Fibroblast of peridontal ligament (primary cell): ENCODE measurements around the gene RASIP1.
"Not testable (repeated sequence)": the region's sequence is repeated elsewhere in the genome, so short reads cannot be mapped to it uniquely, and the experiment has no call there.

Experiments used
- DNase-seq: peaks from one replicate; pipeline ENCODE4 v3.0.0-alpha.2; 2010; ENCODE audit errors: extremely low read depth

Gene RASIP1, protein sequence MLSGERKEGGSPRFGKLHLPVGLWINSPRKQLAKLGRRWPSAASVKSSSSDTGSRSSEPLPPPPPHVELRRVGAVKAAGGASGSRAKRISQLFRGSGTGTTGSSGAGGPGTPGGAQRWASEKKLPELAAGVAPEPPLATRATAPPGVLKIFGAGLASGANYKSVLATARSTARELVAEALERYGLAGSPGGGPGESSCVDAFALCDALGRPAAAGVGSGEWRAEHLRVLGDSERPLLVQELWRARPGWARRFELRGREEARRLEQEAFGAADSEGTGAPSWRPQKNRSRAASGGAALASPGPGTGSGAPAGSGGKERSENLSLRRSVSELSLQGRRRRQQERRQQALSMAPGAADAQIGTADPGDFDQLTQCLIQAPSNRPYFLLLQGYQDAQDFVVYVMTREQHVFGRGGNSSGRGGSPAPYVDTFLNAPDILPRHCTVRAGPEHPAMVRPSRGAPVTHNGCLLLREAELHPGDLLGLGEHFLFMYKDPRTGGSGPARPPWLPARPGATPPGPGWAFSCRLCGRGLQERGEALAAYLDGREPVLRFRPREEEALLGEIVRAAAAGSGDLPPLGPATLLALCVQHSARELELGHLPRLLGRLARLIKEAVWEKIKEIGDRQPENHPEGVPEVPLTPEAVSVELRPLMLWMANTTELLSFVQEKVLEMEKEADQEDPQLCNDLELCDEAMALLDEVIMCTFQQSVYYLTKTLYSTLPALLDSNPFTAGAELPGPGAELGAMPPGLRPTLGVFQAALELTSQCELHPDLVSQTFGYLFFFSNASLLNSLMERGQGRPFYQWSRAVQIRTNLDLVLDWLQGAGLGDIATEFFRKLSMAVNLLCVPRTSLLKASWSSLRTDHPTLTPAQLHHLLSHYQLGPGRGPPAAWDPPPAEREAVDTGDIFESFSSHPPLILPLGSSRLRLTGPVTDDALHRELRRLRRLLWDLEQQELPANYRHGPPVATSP

GRCh38 chr19:48740164-48740972, at the start of gene RASIP1:
TSS of gene RASIP1 (minus strand) at chr19:48740610. CDS start at chr19:48740282, 328 bp downstream.
- DNase-seq: no peak

GRCh38 chr19:48787331-48787730, 46.9 kb upstream of the RASIP1 start:
- not testable (repeated sequence) for DNase-seq

- not testable (repeated sequence) for DNase-seq
These were observed 46.0 kb upstream of the RASIP1 start for GRCh38 chr19:48786422-48786821.

GRCh38 chr19:48784527-48784926, 44.1 kb upstream of the RASIP1 start:
- peak; percentile 44 for DNase-seq

- no peak for DNase-seq
These were observed 40.4 kb upstream of the RASIP1 start for GRCh38 chr19:48780631-48781391.

- DNase-seq: no peak
These were observed 39.2 kb upstream of the RASIP1 start for GRCh38 chr19:48779636-48780035.

GRCh38 chr19:48777720-48778119, 37.3 kb upstream of the RASIP1 start:
- DNase-seq: no peak

- no peak for DNase-seq
These were observed 36.7 kb upstream of the RASIP1 start for GRCh38 chr19:48777139-48777538.

- DNase-seq: no peak
These were observed 32.1 kb upstream of the RASIP1 start for GRCh38 chr19:48772503-48772953.

- DNase-seq: no peak
These were observed 30.5 kb upstream of the RASIP1 start for GRCh38 chr19:48770734-48771472.

DNA sequence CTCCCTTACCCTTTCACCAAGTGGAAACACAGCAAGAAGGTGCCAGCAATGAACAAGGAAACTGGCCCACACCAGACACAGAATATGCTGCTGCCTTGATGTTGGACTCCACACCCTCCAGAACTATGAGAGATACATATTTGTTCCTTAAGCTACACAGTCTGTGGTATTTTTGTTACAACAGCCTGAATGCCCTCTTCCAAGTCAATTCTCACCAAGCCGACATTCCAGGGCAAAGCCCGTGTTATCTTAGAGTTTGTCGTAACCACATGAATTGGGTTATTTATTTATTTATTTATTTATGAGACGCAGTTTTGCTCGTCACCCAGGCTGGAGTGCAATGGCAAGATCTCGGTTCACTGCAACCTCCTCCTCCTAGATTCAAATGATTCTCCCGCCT, 29.9 kb upstream of the RASIP1 start:
- peak; percentile 61 for DNase-seq

GRCh38 chr19:48768994-48769713, 28.7 kb upstream of the RASIP1 start:
- DNase-seq: peak; percentile 27

GRCh38 chr19:48768171-48768753, 27.9 kb upstream of the RASIP1 start:
- DNase-seq: not testable (repeated sequence)

GRCh38 chr19:48765816-48766215, 25.4 kb upstream of the RASIP1 start:
- DNase-seq: not testable (repeated sequence)

DNA sequence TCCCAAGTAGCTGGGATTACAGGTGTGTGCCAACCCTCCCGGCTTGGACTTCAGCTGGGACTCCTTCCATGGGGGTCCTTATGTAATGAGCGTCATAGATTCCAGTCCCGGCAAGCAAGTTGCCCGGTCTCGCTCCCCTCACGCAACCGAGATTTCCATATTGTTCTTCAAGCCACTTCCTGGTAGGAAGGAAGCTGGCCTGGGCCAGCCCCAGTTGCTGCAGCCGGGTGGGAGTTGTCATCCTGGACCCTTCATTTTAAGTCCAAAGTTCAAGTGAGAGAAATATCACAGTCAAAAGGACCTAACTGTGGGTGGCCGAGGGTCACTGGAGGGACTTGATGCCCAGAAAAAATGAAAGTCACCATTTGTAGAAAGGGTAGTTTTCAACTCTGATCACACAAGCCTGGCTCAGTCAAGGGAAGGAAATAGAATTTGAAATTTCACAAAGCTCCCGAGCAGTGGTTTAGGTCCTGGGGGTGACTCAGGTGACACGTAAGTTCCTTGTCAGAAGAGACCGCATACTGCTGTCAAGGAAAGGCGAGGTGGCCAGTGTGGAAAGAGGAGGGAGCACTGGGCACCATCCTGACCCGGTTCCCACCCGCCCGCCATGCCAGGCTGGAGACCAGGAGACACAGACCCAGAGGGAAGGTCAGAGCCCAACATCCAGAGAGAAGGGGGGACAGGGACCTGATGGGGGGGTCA, 20.2 kb upstream of the RASIP1 start:
- no peak for DNase-seq

- DNase-seq: no peak
These were observed 17.3 kb upstream of the RASIP1 start for GRCh38 chr19:48757741-48758144.

DNA sequence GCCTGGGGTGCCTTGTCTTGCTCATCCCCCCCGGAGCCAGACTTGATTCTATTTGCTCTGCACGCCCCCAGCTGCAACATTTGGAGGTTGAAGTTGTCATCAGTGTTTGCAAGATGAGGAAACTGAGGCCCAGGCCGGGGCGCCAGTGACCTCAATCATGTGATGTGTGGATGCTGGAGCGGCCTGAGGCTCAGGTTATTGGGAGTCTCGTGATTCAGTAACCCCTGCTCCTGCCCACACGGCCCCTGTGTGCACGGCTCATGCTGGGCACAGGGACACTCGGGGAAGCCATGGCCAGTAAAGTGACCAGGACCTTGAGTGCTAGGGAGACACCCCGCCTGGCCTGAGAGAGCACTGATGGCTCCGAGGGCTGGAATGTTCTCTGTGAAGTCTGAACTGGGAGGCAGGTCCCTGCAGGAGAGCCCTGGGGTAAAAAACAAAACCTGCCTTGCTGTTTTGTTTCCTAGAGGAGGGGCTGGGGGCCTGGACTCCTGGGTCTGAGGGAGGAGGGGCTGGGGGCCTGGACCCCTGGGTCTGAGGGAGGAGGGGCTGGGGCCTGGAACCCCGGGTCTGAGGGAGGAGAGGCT, 16.8 kb upstream of the RASIP1 start:
- no peak for DNase-seq

- no peak for DNase-seq
These were observed 16.3 kb upstream of the RASIP1 start for GRCh38 chr19:48756686-48757085.
